ENCODE results near the gene PARG.
"Not testable (repeated sequence)": the region's sequence is repeated elsewhere in the genome, so short reads cannot be mapped to it uniquely, and the experiment has no call there.

Gene PARG

DNA sequence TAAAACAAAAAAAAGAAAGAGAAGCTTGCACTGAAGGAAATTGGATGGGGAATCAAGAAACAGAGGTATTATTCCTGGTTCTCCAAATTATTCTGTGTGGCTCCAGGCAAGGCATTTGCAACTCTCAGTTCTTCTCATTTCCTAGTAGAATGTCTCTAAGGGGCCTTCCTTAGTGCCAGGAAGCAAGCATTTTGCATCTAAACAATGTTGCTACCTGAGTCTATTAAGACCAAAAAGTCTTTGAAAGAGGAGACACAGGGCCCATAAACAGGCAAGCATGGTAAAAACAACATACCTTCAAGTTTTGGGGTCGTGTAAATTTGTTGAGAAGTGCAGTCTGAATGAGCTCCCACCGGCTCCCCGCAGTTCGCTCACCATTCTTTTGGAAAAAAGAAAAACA, 19.8 kb downstream of the PARG start:
- H3K27me3 ChIP-seq (replicated peaks; ENCODE audit: insufficient read depth, low read length); H3K9me2 ChIP-seq (replicated peaks; ENCODE audit: insufficient read depth, low read length); H2AFZ ChIP-seq (ENCODE audit: low read length); H3K4me1 ChIP-seq (ENCODE audit: low read length); H3K4me3 ChIP-seq (ENCODE audit: low read length); H3K9ac ChIP-seq (ENCODE audit: low read length); H3K4me2 ChIP-seq (ENCODE audit: low read depth, low read length); H4K20me1 ChIP-seq (ENCODE audit: insufficient read depth, low read length); H3K9me3 ChIP-seq (replicated peaks; ENCODE audit: insufficient read depth, low read length); H3K36me3 ChIP-seq (replicated peaks; ENCODE audit: insufficient read depth, low read length); H3K79me2 ChIP-seq (ENCODE audit: low read length); H3K27ac ChIP-seq (ENCODE audit: low read length); H3F3A ChIP-seq (ENCODE audit: insufficient read depth, low read length); DNase-seq: not testable (repeated sequence)

DNA sequence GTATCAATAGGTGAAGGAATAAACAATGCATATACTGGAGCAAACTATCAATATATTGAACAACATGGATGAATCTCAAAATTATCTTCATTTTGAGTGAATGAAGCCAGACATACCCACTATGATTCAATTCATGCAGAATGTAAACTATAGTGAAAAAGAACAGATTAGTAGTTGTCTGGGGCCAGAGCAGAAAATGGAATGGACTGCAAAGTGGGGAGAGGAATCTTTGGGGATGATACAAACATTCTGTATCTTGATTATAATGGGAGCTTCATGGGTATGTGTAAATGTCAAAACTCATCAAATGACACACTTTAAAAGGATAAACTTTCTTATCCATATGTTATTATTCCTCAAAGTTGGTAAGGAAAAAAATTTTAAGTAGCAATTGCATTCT, 23.9 kb downstream of the PARG start:
- H3K9ac ChIP-seq (ENCODE audit: low read length); H3K4me2 ChIP-seq (ENCODE audit: low read depth, low read length); H3K4me1 ChIP-seq (ENCODE audit: low read length); H3K9me3 ChIP-seq (replicated peaks; ENCODE audit: insufficient read depth, low read length); H3K27me3 ChIP-seq (replicated peaks; ENCODE audit: insufficient read depth, low read length); DNase-seq; H2AFZ ChIP-seq (ENCODE audit: low read length); H3K79me2 ChIP-seq (ENCODE audit: low read length); H3F3A ChIP-seq (ENCODE audit: insufficient read depth, low read length); H3K4me3 ChIP-seq (ENCODE audit: low read length); H3K27ac ChIP-seq (ENCODE audit: low read length); H4K20me1 ChIP-seq (ENCODE audit: insufficient read depth, low read length); H3K9me2 ChIP-seq (replicated peaks; ENCODE audit: insufficient read depth, low read length); H3K36me3 ChIP-seq (replicated peaks; ENCODE audit: insufficient read depth, low read length): not testable (repeated sequence)

DNA sequence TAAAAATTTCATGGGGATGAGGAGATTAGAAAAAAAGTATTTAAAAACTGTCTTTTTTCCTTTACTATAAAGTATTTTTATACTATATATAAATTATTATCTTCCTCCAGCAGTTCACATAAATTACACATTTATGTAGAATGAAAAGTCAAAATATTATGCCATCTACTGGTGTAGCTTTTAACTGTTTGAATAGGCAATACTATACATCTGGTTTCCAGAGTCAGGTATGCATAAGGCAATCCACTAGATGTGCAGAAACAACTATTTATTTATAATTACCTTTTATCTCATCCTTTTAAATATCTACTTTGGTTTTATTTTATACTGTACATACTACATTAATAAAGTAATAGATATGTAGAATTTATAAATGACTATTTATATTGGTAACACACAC, 25.4 kb downstream of the PARG start:
- not testable (repeated sequence) for H4K20me1 ChIP-seq (ENCODE audit: insufficient read depth, low read length); H3K36me3 ChIP-seq (replicated peaks; ENCODE audit: insufficient read depth, low read length); H3F3A ChIP-seq (ENCODE audit: insufficient read depth, low read length); H3K4me1 ChIP-seq (ENCODE audit: low read length); DNase-seq; H2AFZ ChIP-seq (ENCODE audit: low read length); H3K9ac ChIP-seq (ENCODE audit: low read length); H3K9me2 ChIP-seq (replicated peaks; ENCODE audit: insufficient read depth, low read length); H3K9me3 ChIP-seq (replicated peaks; ENCODE audit: insufficient read depth, low read length); H3K27me3 ChIP-seq (replicated peaks; ENCODE audit: insufficient read depth, low read length); H3K4me2 ChIP-seq (ENCODE audit: low read depth, low read length); H3K27ac ChIP-seq (ENCODE audit: low read length); H3K4me3 ChIP-seq (ENCODE audit: low read length); H3K79me2 ChIP-seq (ENCODE audit: low read length)

DNA sequence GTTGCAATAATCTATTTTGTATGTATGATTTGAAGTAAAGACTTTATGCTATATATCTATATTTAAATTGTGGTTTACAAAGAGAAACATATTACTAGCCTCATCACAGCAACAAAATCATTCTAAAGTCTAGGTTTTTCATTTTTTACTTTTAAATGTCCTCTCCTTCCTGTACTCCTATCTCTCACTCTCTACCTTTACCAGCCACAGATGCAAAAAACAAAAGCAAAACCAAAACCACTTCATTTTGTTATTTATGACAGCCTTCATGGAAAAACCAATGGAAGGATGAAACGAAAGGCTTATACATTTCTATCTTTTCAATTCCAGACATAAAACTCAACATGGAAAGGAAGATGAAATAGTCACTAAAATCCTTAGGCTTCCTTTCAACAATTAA, 31.5 kb downstream of the PARG start:
- not testable (repeated sequence) for H3K4me3 ChIP-seq (ENCODE audit: low read length); DNase-seq; H3K4me2 ChIP-seq (ENCODE audit: low read depth, low read length); H3K9me2 ChIP-seq (replicated peaks; ENCODE audit: insufficient read depth, low read length); H3K27me3 ChIP-seq (replicated peaks; ENCODE audit: insufficient read depth, low read length); H2AFZ ChIP-seq (ENCODE audit: low read length); H3K36me3 ChIP-seq (replicated peaks; ENCODE audit: insufficient read depth, low read length); H4K20me1 ChIP-seq (ENCODE audit: insufficient read depth, low read length); H3K9ac ChIP-seq (ENCODE audit: low read length); H3K27ac ChIP-seq (ENCODE audit: low read length); H3K9me3 ChIP-seq (replicated peaks; ENCODE audit: insufficient read depth, low read length); H3K4me1 ChIP-seq (ENCODE audit: low read length); H3K79me2 ChIP-seq (ENCODE audit: low read length); H3F3A ChIP-seq (ENCODE audit: insufficient read depth, low read length)

DNA sequence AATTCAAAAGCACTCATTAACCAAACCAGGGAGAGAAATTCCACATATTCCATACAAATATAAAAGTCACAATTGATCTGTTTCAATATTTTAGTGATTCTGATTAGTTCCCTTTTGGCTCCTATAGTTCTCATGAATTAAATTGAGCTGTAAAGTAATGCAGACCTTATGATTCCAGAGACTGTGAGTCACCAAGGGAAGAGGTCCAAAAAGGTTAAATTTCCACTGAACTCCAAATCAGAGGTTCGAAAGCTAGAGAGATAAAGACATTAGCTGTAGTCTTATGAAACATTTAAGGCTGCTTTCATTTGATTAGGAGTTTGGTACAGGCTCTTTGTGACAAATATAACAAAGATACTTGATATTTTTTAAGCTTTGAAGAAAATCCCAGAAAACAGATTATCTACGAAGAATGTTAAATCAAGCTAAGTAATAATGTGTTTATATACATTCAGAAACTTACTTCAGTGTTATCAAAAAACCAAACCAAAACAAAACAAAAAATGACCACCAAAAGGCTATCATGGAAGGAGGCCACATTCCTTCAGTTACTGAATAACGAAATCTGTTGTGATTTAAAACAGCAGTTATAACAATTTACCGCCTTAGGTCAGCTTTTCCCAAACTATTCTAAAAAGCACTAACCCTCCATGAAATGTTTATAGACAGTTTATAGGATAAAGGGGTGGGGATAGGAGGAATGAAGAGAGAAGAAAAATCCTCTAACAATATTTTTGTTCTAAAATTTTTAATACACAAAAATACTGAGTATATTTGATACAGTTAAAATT, 33.3 kb downstream of the PARG start:
- H3K9me2 ChIP-seq (replicated peaks; ENCODE audit: insufficient read depth, low read length); H3K4me3 ChIP-seq (ENCODE audit: low read length); H4K20me1 ChIP-seq (ENCODE audit: insufficient read depth, low read length); H3K9me3 ChIP-seq (replicated peaks; ENCODE audit: insufficient read depth, low read length); H3K27me3 ChIP-seq (replicated peaks; ENCODE audit: insufficient read depth, low read length); DNase-seq; H3K27ac ChIP-seq (ENCODE audit: low read length); H3K36me3 ChIP-seq (replicated peaks; ENCODE audit: insufficient read depth, low read length); H3K4me1 ChIP-seq (ENCODE audit: low read length); H3K4me2 ChIP-seq (ENCODE audit: low read depth, low read length); H2AFZ ChIP-seq (ENCODE audit: low read length); H3K9ac ChIP-seq (ENCODE audit: low read length); H3F3A ChIP-seq (ENCODE audit: insufficient read depth, low read length); H3K79me2 ChIP-seq (ENCODE audit: low read length): not testable (repeated sequence)

DNA sequence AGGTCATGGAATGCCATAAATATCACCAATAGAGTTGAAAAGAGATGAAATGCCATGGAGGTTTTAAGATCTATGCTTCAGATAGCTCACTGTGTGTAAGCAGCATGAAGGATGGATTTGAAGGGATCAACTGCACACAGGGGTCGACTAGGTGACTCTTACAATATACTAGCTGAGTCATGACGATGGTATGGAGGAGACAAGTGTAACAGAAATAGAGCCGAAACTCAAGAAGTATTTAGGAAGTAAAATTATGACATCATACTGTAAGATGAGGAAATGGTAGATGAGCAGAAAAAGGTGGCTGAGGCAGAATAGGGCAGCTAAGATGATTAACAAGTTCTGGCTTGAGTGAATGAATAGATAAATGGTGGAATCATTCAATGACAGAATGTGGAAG, 38.0 kb downstream of the PARG start:
- not testable (repeated sequence) for H3K4me3 ChIP-seq (ENCODE audit: low read length); H3K9ac ChIP-seq (ENCODE audit: low read length); DNase-seq; H3K36me3 ChIP-seq (replicated peaks; ENCODE audit: insufficient read depth, low read length); H3K4me2 ChIP-seq (ENCODE audit: low read depth, low read length); H3K27ac ChIP-seq (ENCODE audit: low read length); H3K27me3 ChIP-seq (replicated peaks; ENCODE audit: insufficient read depth, low read length); H3K9me2 ChIP-seq (replicated peaks; ENCODE audit: insufficient read depth, low read length); H3K4me1 ChIP-seq (ENCODE audit: low read length); H3K79me2 ChIP-seq (ENCODE audit: low read length); H4K20me1 ChIP-seq (ENCODE audit: insufficient read depth, low read length); H3F3A ChIP-seq (ENCODE audit: insufficient read depth, low read length); H2AFZ ChIP-seq (ENCODE audit: low read length); H3K9me3 ChIP-seq (replicated peaks; ENCODE audit: insufficient read depth, low read length)

DNA sequence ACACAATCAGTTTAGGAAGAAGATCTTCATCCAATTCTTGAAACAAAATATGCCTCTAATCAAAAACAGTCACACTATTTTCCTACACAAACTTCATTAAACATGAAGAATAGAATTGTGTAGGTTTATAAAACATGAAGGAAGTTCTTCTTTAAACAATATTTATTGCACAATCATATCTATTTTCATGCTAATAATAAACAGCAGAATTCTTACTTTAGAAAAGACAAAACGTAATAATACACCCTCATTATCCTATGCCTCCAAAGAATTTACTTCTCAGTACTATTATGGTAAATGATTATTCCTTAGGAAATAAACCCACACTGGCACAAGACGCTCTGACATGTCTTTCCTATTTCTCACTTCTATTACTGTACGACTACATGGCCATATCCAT, 41.4 kb downstream of the PARG start:
- not testable (repeated sequence) for H3K4me2 ChIP-seq (ENCODE audit: low read depth, low read length); H4K20me1 ChIP-seq (ENCODE audit: insufficient read depth, low read length); H3K9me3 ChIP-seq (replicated peaks; ENCODE audit: insufficient read depth, low read length); H3K4me3 ChIP-seq (ENCODE audit: low read length); H3K27me3 ChIP-seq (replicated peaks; ENCODE audit: insufficient read depth, low read length); H3K4me1 ChIP-seq (ENCODE audit: low read length); H2AFZ ChIP-seq (ENCODE audit: low read length); H3K9ac ChIP-seq (ENCODE audit: low read length); H3K36me3 ChIP-seq (replicated peaks; ENCODE audit: insufficient read depth, low read length); H3K9me2 ChIP-seq (replicated peaks; ENCODE audit: insufficient read depth, low read length); H3K27ac ChIP-seq (ENCODE audit: low read length); H3F3A ChIP-seq (ENCODE audit: insufficient read depth, low read length); DNase-seq; H3K79me2 ChIP-seq (ENCODE audit: low read length)

DNA sequence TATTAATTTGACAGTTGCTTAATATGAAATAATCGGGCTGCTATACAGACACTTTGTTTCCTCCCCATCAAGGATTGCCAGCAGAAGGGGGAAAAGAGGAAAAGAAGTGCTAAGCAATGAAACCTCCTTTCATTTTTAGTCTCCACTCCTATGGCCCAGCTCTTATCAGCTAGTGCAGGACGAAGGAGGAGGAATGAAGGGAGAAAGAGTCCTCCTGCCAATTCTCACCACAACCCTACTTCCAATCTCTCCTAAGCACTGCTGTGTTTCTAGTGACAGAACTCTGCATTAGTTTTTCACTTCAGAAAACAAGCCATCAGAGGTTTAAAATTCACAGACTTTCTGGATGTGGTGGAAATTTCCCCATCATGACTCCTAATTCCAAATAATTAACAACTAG, 41.8 kb downstream of the PARG start:
- H3K27me3 ChIP-seq (replicated peaks; ENCODE audit: insufficient read depth, low read length); H3K9ac ChIP-seq (ENCODE audit: low read length); DNase-seq; H2AFZ ChIP-seq (ENCODE audit: low read length); H3F3A ChIP-seq (ENCODE audit: insufficient read depth, low read length); H3K79me2 ChIP-seq (ENCODE audit: low read length); H4K20me1 ChIP-seq (ENCODE audit: insufficient read depth, low read length); H3K9me2 ChIP-seq (replicated peaks; ENCODE audit: insufficient read depth, low read length); H3K27ac ChIP-seq (ENCODE audit: low read length); H3K4me2 ChIP-seq (ENCODE audit: low read depth, low read length); H3K4me3 ChIP-seq (ENCODE audit: low read length); H3K9me3 ChIP-seq (replicated peaks; ENCODE audit: insufficient read depth, low read length); H3K36me3 ChIP-seq (replicated peaks; ENCODE audit: insufficient read depth, low read length); H3K4me1 ChIP-seq (ENCODE audit: low read length): not testable (repeated sequence)

All from MM.1S (cell line).